GM18519 (cell line): Measurements from ENCODE around the gene ERGIC3.

ENCODE experiments used
- ATAC-seq: cut with Tn5 transposase; IDR thresholded peaks from one replicate; pipeline ENCODE4 v1.9.1; 2021; ENCODE audit warnings: mild to moderate bottlenecking, moderate library complexity; ENCODE audit not compliant: unreplicated experiment, low FRiP score

ERGIC3 gene

GRCh38 chr20:35541783-35542662 is at the start of gene ERGIC3:
Gene ERGIC3, plus strand, starts transcription at chr20:35542078. Its CDS starts 20 bp downstream, at chr20:35542098.
- no peak for ATAC-seq

GRCh38 chr20:35492352-35492751 is 49.5 kb upstream of the ERGIC3 start:
- no peak for ATAC-seq

- ATAC-seq = no peak
Measured at GRCh38 chr20:35496481-35496880, 45.4 kb upstream of the ERGIC3 start.

GRCh38 chr20:35497320-35497719 is 44.6 kb upstream of the ERGIC3 start:
- ATAC-seq = no peak

- ATAC-seq = no peak
Measured at GRCh38 chr20:35497780-35498189, 44.1 kb upstream of the ERGIC3 start.

GRCh38 chr20:35499271-35499670 is 42.6 kb upstream of the ERGIC3 start:
- ATAC-seq = no peak

GRCh38 chr20:35502352-35502751 is 39.5 kb upstream of the ERGIC3 start:
- no peak for ATAC-seq

- ATAC-seq = no peak
Measured at GRCh38 chr20:35503281-35503680, 38.6 kb upstream of the ERGIC3 start.

GRCh38 chr20:35503841-35504561 is 37.9 kb upstream of the ERGIC3 start:
- ATAC-seq = no peak

GRCh38 chr20:35504751-35505150 is 37.1 kb upstream of the ERGIC3 start:
- ATAC-seq = no peak

- no peak for ATAC-seq
Measured at GRCh38 chr20:35506179-35506578, 35.7 kb upstream of the ERGIC3 start.

GRCh38 chr20:35506872-35507638 is 34.8 kb upstream of the ERGIC3 start:
- ATAC-seq = no peak

- ATAC-seq = no peak
Measured at GRCh38 chr20:35508493-35509218, 33.2 kb upstream of the ERGIC3 start.

GRCh38 chr20:35510951-35511735 is 30.7 kb upstream of the ERGIC3 start:
- ATAC-seq = no peak

- no peak for ATAC-seq
Measured at GRCh38 chr20:35511814-35512420, 30.0 kb upstream of the ERGIC3 start.

GRCh38 chr20:35514371-35514932 is 27.4 kb upstream of the ERGIC3 start:
- no peak for ATAC-seq

GRCh38 chr20:35515341-35515740 is 26.5 kb upstream of the ERGIC3 start:
- ATAC-seq = no peak

- ATAC-seq = no peak
Measured at GRCh38 chr20:35515949-35516645, 25.8 kb upstream of the ERGIC3 start.
